HUES64 (cell line): Measurements from ENCODE around the gene GNB1L.
"Not testable (repeated sequence)": the region's sequence is repeated elsewhere in the genome, so short reads cannot be mapped to it uniquely, and the experiment has no call there.

ENCODE experiments used
- H3K27ac ChIP-seq: 2 replicates; pipeline ENCODE4 v1.7.0; 2013; ENCODE audit warnings: low read depth, low read length, inconsistent platforms
- H3K27me3 ChIP-seq: 2 replicates; pipeline ENCODE4 v1.6.1; 2013; ENCODE audit warnings: mild to moderate bottlenecking, low read length; ENCODE audit not compliant: insufficient read depth
- H3K36me3 ChIP-seq: 2 replicates; pipeline ENCODE4 v1.6.1; 2013; ENCODE audit warnings: mild to moderate bottlenecking, low read length; ENCODE audit not compliant: insufficient read depth
- H3K4me1 ChIP-seq: 2 replicates; pipeline ENCODE4 v1.6.1; 2013; ENCODE audit warnings: mild to moderate bottlenecking, low read length, moderate library complexity; ENCODE audit not compliant: insufficient read depth
- H3K4me3 ChIP-seq: 2 replicates; pipeline ENCODE4 v1.5.1; 2013; ENCODE audit warnings: mild to moderate bottlenecking, low read length, moderate library complexity
- H3K9ac ChIP-seq: 2 replicates; pipeline ENCODE4 v1.6.1; 2013; ENCODE audit warnings: mild to moderate bottlenecking, low read depth, low read length
- H3K9me3 ChIP-seq: 2 replicates; pipeline ENCODE4 v1.6.1; 2013; ENCODE audit warnings: low read depth, low read length; ENCODE audit not compliant: insufficient read depth
- WGBS: fragments of 150-250, 120-280 bp; methylation state at CpG from one replicate; pipeline ENCODE4 v1.1.7; 2013; ENCODE audit warnings: missing lambda C conversion rate; 5-methylcytosine and 5-hydroxymethylcytosine counted together

Gene GNB1L

DNA sequence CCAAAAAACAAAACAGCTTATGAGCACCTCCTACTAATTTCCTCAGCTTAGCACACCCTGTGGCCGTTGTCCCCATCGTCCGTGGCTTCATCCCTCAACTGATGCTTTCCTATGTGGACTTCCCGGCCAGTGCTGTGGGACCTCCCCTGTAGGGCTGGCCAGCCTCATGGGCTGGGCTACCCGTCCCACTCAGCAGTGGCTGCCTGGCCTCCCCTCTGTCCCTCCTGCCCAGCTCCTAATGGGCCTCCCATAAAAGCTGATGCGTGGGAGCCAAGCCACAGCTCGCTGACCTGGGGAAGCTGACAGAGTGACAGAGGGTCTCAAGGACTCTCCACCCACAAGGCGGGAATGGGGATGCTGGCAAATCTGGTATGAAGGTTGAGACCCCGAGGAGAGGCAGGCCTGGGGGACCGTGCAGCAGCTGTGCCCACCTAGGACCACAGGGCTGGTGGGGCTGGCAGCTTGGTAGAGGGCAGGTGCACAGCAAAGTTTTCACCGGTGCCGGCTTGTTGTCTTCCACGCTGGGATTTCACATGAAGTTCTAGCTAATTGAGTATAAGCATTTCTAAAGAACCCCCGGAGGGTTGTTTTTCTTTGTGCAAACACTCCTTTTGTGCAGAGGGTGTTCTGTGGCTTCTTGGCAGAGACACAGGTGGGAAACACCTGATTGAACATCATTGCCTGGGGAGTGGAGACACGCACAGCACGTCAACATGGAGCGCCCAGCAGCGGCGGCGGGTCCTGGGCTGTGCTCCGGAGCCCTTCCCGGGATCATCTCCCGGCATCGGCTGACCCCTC is 70.9 kb downstream of the GNB1L start:
- no peak overlapping the region for H3K9ac ChIP-seq
- H3K4me3 ChIP-seq = no peak overlapping the region
- 0 out of 2 replicates have a peak, but pooled peaks cover 2% of the 10 kb centered on the region for H3K27me3 ChIP-seq
- H3K27ac ChIP-seq = no peak overlapping the region
- no peaks in the 10 kb centered on the region for H3K36me3 ChIP-seq
- WGBS = 87% methylated on average over 24 of the region's 24 CpGs
- no peaks in the 10 kb centered on the region for H3K4me1 ChIP-seq
- H3K9me3 ChIP-seq = no peaks in the 10 kb centered on the region

DNA sequence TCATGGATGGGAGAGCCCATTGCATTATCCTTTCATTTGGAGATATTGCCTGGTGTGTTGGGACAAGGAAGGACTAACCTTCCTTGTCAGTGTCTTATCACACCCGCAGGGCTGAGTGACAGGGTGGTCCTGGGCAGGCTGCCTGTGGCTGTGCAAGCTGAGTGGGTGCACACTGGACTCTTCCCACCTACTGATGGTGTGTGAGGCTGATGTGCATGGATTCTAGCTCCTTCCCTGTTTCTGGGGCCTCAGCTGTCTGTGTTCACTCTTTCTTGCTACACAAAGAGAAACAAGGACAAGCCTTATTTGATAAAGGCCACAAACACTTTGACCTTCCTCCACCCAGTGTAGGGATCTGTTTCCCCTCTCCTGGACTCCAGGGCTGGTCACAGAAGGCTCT is 72.1 kb downstream of the GNB1L start:
- H3K4me1 ChIP-seq = no peaks in the 10 kb centered on the region
- H3K27ac ChIP-seq = no peak overlapping the region
- H3K4me3 ChIP-seq = no peak overlapping the region
- H3K9ac ChIP-seq = no peak overlapping the region
- H3K27me3 ChIP-seq = 0 out of 2 replicates have a peak, but pooled peaks cover 2% of the 10 kb centered on the region
- H3K9me3 ChIP-seq = no peaks in the 10 kb centered on the region
- WGBS = 89% methylated on average over 1 of the region's 1 CpG
- no peaks in the 10 kb centered on the region for H3K36me3 ChIP-seq

DNA sequence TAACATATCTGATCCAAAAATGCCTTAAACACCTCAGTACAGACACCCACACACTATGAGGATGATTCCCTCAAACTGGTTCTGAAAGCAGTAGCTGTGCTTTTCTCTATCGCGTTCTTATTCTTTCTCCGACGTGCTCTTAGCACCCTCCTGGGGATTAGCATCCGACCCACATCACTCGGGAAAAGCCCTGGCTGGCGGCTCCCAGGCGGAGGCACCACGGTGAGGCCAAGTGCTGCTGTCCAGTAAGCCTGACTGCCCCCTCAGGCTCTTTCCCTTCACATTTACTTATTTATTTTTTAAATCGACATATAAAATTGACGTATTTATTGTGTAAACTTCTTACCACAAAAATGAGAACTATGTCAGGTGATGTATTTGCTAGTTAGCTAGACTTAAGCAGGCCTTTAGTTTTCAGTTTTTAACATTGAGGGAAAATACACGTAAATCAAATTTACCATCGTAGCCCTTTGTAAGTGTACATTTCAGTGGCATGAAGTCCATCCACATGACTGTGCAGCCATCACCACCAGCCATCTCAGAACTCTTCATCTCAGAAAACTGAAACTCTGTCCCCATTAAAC is 74.9 kb downstream of the GNB1L start:
- H3K27ac ChIP-seq = no peak overlapping the region
- H3K4me1 ChIP-seq = no peaks in the 10 kb centered on the region
- no peaks in the 10 kb centered on the region for H3K36me3 ChIP-seq
- no peak overlapping the region for H3K4me3 ChIP-seq
- peaks cover 2% of the 10 kb centered on the region; the same call in 1 of the 2 replicates for H3K27me3 ChIP-seq
- H3K9me3 ChIP-seq = no peaks in the 10 kb centered on the region
- no peak overlapping the region for H3K9ac ChIP-seq
- 75% methylated on average over 13 of the region's 13 CpGs for WGBS

DNA sequence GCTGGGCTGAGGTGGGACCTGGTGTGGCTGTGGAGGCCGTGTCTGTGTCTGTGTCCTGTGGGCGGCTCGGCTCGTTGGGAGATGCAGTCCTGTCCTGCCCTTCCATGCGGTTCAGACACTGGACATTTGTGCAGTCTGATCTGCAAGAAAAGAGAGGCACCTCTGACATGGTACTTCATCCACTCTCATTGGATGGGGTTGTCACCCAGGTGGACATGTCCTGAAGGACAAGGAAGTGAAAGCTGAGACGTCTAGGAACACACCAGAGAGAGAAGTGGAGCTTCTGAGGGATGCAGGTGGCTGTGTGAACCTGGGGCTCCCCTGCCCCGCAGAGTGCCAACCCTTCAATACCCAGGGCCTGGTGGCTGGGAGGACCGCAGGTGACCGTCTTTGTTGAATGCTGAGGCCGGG is 75.7 kb downstream of the GNB1L start:
- Histone ChIP-seq H3K27me3 (peaks cover 5% of the 10 kb centered on the region), H3K4me3 (no peak overlapping the region), H3K36me3 (no peaks in the 10 kb centered on the region), H3K9me3 (no peaks in the 10 kb centered on the region), H3K9ac (no peak overlapping the region), H3K4me1 (no peaks in the 10 kb centered on the region), H3K27ac (no peak overlapping the region)
- 89% methylated on average over 10 of the region's 10 CpGs for WGBS

GRCh38 chr22:19777192-19777591 is 77.5 kb downstream of the GNB1L start:
- H3K9ac ChIP-seq, H3K4me1 ChIP-seq, H3K4me3 ChIP-seq, H3K9me3 ChIP-seq, H3K36me3 ChIP-seq, H3K27ac ChIP-seq, H3K27me3 ChIP-seq: not testable (repeated sequence)
- WGBS = 73% methylated on average over 1 of the region's 6 CpGs

DNA sequence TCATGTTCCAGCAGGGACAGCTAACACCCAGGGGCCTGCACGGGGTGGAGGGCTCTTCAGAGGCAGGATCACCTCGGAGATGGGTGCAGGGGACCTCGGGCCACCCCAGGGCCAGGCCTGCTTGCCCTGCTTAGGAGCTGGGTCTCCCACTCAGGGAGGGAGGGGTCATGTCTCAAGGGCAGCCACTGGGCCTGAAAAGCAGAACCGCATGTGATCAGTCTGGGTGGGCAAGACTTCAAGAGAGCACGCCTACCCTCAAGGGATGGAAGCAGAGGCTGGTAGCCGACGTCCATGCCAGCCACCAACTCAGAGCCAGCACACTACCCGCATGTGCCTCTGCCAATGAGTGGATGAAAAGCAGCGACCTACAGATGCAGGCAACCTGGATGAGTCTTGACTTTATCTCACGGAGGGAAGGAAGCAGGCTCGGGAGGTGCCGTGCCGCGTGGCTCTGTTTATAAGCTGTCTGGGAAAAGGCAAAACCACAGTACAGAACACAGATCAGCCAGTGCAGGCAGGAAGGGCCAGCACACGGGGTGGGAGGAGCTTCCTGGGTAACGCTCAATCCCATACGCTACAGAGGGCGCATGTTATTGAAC is 78.1 kb downstream of the GNB1L start:
- Histone ChIP-seq H3K27ac (no peak overlapping the region), H3K4me3 (no peak overlapping the region), H3K9ac (no peak overlapping the region), H3K4me1 (no peaks in the 10 kb centered on the region), H3K27me3 (peaks cover 8% of the 10 kb centered on the region), H3K9me3 (no peaks in the 10 kb centered on the region), H3K36me3 (no peaks in the 10 kb centered on the region)
- WGBS = 91% methylated on average over 15 of the region's 18 CpGs

GRCh38 chr22:19775496-19776325 is 79.0 kb downstream of the GNB1L start:
- Histone ChIP-seq H3K27ac (no peak overlapping the region), H3K9me3 (no peaks in the 10 kb centered on the region), H3K36me3 (no peaks in the 10 kb centered on the region), H3K9ac (no peak overlapping the region), H3K27me3 (peaks cover 15% of the 10 kb centered on the region), H3K4me3 (no peak overlapping the region), H3K4me1 (no peaks in the 10 kb centered on the region)
- WGBS = 90% methylated on average over 24 of the region's 24 CpGs

DNA sequence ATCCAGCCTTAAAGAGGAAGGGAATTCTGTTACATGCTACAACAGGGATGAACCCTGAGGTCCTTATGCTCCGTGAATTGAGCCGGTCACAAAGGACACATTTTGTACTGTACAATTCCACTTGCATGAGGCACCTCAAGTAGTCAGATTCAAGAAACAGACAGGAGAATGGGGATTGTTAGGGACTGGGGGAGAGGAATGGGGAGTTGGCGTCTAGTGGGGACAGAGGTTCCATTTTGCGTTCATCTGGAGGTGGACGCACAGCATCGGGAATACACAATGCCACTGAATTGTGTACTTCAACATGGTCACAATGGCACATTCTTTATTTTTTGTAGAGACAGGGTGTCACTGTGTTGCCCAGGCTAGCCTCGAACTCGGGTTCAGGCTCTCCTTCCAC is 80.0 kb downstream of the GNB1L start:
- H3K9ac ChIP-seq = no peak overlapping the region
- H3K4me3 ChIP-seq = no peak overlapping the region
- H3K36me3 ChIP-seq = no peaks in the 10 kb centered on the region
- peaks cover 26% of the 10 kb centered on the region for H3K27me3 ChIP-seq
- 93% methylated on average over 8 of the region's 8 CpGs for WGBS
- H3K27ac ChIP-seq = no peak overlapping the region
- H3K9me3 ChIP-seq = no peaks in the 10 kb centered on the region
- H3K4me1 ChIP-seq = no peaks in the 10 kb centered on the region

DNA sequence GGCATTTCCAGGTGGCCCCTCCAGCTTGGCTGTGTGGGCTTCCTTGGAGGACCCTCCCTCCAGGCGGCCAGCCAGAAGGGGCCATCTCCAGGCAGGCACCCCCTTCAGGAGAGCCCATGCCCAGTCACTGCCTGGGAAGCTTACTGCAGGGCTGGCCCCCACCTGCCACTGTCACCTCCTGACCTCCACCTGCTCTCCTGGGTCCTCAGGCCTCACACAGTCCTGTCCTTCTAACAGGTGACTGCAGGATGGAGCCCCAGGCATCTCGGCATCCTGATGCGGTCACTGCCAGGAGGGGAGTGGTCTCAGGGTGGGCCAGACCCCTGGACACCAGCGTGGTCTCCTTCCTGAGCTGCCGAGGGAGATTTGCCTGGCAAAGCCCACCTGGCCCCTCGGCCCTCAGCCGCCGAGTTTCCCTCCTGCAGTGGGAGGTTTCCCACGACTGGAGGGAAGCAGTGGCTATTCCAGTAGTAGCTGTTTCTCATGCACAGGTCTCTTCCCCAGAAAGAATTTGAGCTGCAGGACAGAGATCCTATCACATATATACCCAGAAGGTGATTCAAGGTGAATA is 81.1 kb downstream of the GNB1L start:
- no peak overlapping the region for H3K9ac ChIP-seq
- H3K9me3 ChIP-seq = no peaks in the 10 kb centered on the region
- H3K4me3 ChIP-seq = no peak overlapping the region
- H3K4me1 ChIP-seq = no peaks in the 10 kb centered on the region
- peaks cover 37% of the 10 kb centered on the region for H3K27me3 ChIP-seq
- WGBS = 90% methylated on average over 9 of the region's 9 CpGs
- no peaks in the 10 kb centered on the region for H3K36me3 ChIP-seq
- no peak overlapping the region for H3K27ac ChIP-seq

- no peak overlapping the region for H3K27ac ChIP-seq
- 87% methylated on average over 25 of the region's 25 CpGs for WGBS
- no peak overlapping the region for H3K9ac ChIP-seq
- H3K4me1 ChIP-seq = no peaks in the 10 kb centered on the region; the same call in 1 of the 2 replicates
- no peaks in the 10 kb centered on the region for H3K9me3 ChIP-seq
- H3K4me3 ChIP-seq = no peak overlapping the region
- peaks cover 44% of the 10 kb centered on the region for H3K27me3 ChIP-seq
- H3K36me3 ChIP-seq = no peaks in the 10 kb centered on the region
These were observed 81.8 kb downstream of the GNB1L start for GRCh38 chr22:19772673-19773469.
